Panc1 (cell line): ENCODE results near the gene EMC8.

ENCODE experiments used
- CTCF ChIP-seq: fragments of 450-650 bp; IDR thresholded peaks from 2 replicates; pipeline ENCODE4 v1.5.1; 2017; ENCODE audit warnings: mild to moderate bottlenecking
- POLR2AphosphoS5 ChIP-seq: IDR thresholded peaks from 2 replicates; pipeline ENCODE4 v1.6.1; 2012; ENCODE audit warnings: mild to moderate bottlenecking, low read depth, low read length, moderate library complexity
- SIN3A ChIP-seq: IDR thresholded peaks from 2 replicates; pipeline ENCODE4 v1.6.1; 2012; ENCODE audit warnings: low read depth, mild to moderate bottlenecking, low read length, moderate library complexity, borderline replicate concordance; ENCODE audit not compliant: insufficient read depth
- TCF7L2 ChIP-seq: IDR thresholded peaks from 2 replicates; pipeline ENCODE4 v1.6.1; 2011; ENCODE audit warnings: mild to moderate bottlenecking, low read depth, low read length, inconsistent platforms
- TF ChIP-seq, protein P1 (sequence below), 2 experiments: IDR thresholded peaks; 2 replicates each; pipeline ENCODE4 v1.6.1; 2011 to 2012; ENCODE audit warnings: low read depth in 2 of 2, control low read depth in 1 of 2, low read length in 1 of 2, mild to moderate bottlenecking in 1 of 2, moderate library complexity in 1 of 2; ENCODE audit not compliant: insufficient read depth in 1 of 2

GRCh38 chr16:85755929-85756768 lies 43.2 kb downstream of the EMC8 start:
- TF ChIP-seq, protein P1, sequence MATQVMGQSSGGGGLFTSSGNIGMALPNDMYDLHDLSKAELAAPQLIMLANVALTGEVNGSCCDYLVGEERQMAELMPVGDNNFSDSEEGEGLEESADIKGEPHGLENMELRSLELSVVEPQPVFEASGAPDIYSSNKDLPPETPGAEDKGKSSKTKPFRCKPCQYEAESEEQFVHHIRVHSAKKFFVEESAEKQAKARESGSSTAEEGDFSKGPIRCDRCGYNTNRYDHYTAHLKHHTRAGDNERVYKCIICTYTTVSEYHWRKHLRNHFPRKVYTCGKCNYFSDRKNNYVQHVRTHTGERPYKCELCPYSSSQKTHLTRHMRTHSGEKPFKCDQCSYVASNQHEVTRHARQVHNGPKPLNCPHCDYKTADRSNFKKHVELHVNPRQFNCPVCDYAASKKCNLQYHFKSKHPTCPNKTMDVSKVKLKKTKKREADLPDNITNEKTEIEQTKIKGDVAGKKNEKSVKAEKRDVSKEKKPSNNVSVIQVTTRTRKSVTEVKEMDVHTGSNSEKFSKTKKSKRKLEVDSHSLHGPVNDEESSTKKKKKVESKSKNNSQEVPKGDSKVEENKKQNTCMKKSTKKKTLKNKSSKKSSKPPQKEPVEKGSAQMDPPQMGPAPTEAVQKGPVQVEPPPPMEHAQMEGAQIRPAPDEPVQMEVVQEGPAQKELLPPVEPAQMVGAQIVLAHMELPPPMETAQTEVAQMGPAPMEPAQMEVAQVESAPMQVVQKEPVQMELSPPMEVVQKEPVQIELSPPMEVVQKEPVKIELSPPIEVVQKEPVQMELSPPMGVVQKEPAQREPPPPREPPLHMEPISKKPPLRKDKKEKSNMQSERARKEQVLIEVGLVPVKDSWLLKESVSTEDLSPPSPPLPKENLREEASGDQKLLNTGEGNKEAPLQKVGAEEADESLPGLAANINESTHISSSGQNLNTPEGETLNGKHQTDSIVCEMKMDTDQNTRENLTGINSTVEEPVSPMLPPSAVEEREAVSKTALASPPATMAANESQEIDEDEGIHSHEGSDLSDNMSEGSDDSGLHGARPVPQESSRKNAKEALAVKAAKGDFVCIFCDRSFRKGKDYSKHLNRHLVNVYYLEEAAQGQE (IDR thresholded peaks at IDR 0.05; ENCODE audit: insufficient read depth in 1 of 2, low read depth in 2 of 2, low read length in 1 of 2): no peak
- TF ChIP-seq CTCF (no peak), SIN3A (no peak), POLR2AphosphoS5 (no peak), TCF7L2 (no peak)
